ENCODE measurements around the gene AMPD2. TPM values are rescaled to one million over a fixed set of nuclear protein-coding genes. Genes with fewer than 3 reads are reported as not detected.
"Not testable (repeated sequence)": the region's sequence is repeated elsewhere in the genome, so short reads cannot be mapped to it uniquely, and the experiment has no call there.

The AMPD2 gene
- polyA plus RNA-seq, 3 donors, result 46.8 to 65.3 (median 52.0) TPM

DNA sequence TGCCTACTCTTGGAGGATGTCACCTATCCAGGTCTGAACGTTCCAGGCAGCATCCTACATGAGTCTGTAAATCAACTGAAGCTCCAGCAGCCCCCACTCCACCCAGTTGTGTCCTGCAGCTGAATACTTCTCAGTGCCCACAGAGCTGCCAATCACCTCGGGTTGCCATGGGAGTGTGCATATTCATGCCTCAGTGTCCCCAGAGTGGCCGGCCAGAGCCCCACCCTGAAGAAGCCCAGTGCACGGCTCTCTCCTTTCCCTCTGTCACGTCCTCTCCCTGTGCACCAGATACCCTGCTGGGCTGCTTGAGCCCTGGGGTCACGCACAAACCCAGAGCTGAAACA is 20.2 kb downstream of the AMPD2 start:
- no peak for DNase-seq (ENCODE audit: extremely low read depth in 1 of 11, low read depth in 9 of 11, low spot score in 4 of 11)

DNA sequence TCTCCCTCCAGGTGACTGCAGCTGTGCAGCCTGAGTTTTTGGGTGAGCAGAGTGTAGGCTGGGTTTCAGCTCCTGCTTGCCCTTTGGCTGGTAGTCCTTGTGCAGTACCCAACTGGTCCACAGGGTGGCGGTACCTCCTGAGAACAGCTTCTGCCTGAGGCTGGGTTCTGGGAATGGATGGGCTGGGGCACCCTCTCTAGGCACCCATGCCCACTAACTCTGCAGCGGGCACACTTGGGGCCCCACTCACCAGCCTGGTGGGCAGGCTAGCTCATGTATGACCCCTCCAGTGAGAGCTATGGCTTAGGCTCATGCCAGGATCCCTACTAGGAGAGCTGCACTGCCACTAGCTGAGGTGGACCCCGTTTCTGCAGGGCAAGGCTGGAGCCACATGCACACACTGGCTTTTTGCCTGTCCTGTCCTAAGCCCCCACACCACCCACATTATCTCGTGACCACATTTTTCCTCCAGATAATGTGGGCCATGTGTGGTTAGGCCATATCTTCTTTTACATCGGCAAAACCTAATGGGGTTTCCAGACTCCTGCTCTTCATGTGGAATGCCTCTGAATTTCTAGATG is 20.7 kb downstream of the AMPD2 start:
- DNase-seq (ENCODE audit: extremely low read depth in 1 of 11, low read depth in 9 of 11, low spot score in 4 of 11), result peak in 1 of 11 donors; percentile 45

DNA sequence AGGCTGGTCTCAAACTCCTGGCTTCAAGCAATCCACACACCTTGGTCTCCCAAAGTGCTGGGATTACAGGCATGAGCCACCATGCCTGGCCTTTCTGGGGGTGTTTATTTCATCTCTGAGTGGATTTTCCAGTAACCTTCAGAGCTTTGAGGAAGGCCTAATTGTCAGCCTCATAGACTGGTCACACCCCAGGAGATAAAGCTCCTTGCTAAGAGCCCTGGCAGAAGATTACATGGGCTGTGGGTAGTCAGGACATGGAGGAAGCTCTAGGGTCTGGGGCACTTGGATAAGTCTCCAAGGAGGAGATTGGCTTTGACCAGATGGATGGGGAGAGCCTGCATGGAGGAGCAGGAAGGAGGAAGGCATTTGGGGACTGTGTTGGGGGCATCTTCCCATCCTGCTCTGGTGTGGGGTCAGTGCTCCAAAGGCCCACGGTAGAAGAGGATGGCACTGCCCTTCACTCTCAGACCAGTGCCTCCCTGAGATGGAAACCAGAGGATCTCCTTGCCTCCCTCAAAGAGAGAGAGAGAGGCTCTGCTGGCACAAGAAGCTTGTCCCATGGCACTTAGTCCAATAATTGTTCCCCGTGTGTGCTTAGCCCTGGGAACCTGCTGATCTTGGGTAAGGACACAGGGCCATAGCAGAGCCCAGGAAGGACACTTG is 21.6 kb downstream of the AMPD2 start:
- DNase-seq (ENCODE audit: extremely low read depth in 1 of 11, low read depth in 9 of 11, low spot score in 4 of 11), result no peak

DNA sequence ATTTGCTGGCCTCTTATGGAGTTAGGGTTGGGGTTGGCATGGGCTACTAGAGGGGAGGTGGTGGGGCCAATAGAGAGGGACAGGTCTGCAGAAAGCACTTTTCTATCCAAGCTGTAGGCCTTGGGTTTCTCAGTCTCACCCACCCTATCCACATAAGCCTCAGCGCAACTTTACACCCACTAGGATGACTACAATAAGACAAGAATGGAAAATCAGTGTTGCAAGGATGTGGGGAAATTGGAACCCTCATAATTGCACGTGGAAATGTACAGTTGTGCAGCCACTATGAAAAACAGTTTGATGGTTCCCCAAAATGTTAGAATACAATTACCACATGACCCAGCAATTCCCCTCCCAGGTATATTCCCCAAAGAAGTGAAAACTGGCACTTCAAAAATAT is 22.2 kb downstream of the AMPD2 start:
- no peak for DNase-seq (ENCODE audit: extremely low read depth in 1 of 11, low read depth in 9 of 11, low spot score in 4 of 11)

DNA sequence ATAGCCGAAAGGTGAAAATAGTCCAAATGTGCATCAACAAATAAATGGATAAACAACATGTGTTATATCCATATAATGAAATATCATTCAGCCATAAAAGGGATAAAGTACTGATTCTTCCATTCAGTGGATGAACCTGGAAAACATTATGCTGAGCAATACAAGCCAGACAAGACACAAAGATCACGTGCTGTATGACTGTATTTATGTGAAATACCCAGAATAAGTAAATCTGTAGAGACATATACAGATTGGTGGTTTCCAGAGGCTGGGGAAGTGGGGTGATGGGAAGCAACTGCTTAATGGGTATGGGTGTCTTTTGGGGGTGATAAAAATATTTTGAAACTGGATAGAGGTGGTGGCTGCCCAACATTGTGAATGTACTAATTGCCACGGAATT is 23.0 kb downstream of the AMPD2 start:
- DNase-seq (ENCODE audit: extremely low read depth in 1 of 11, low read depth in 9 of 11, low spot score in 4 of 11), result no peak

DNA sequence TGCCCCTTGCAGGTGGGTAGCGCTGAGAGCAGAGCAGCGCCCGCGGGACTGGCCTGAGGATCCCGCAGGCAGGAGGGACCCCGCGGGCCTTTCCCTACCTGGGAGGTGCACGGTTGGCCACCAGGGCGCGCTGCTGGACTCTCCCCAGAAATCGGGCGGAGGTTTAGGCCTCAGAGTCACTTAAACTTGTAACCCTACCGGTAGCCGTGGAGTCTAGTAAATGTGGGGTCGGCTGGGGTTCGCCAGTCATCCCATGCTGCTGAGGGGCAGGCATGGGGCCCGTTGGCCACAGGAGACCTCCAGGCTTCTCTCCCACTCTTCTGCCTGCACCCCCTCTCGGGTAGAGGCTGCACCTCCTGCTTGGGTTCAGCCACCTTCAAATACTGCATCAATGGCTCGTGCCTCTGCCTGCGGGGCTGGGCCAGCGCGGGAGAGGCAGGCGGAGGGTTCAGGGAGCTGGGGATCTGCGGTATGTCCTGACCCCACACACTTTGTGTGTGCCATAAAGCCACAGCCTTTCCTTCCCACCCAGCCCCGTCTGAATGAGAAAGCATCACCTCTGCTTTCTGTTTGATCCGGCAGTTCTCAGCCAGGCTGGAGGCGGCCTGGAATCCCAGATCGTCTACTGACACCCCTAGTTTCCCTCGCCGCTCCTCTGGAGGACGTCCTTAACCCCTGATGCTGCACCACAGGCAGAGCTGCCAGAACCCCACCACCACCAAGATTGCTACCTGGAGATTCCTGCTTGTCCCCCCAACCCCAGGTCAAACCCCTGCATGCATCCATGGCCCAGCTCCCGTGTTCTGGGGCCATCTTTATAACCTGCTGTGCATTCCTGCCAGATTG is 24.0 kb downstream of the AMPD2 start:
- DNase-seq (ENCODE audit: extremely low read depth in 1 of 11, low read depth in 9 of 11, low spot score in 4 of 11), result peak in 2 of 11 donors; percentile 62 to 74

DNA sequence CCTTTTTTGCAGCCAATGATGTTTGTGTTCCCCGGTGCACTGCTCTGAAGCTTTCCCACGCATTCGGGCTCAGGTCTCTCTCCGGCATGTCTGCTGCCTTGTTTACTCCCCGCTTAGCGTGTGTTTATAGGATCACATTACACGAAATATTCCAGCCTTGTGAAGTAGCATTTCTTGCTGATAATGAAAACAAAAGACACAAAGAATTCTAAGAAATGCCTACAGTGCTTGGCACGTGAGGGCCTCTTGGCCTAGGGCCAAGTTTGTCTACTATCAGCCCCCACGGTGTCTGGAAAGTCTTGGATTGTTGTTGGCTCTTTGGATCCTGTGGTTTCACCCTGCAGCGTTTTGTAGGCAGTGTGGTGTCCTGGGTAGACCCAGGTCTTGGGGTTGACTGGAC is 25.0 kb downstream of the AMPD2 start:
- no peak for DNase-seq (ENCODE audit: extremely low read depth in 1 of 11, low read depth in 9 of 11, low spot score in 4 of 11)

DNA sequence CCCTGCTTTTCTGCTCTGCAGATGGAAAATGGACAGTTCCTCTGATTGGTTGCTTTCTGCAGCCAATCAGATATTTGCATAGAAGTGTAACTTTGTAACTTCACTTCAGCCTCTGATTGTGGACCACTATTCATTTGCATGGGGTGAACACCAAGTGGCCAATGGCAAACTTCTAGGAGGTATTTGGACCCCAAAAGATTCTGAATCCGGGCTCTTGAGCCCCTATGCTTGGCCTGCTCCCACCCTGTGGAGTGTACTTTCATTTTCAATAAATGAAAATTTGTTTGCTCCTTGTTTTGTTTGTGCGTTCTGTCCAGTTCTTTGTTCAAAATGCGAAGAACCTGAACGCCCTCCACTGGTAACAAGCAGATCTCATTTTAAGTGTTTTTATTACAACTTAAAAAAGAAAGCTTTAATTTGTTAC is 29.9 kb downstream of the AMPD2 start:
- DNase-seq (ENCODE audit: extremely low read depth in 1 of 11, low read depth in 9 of 11, low spot score in 4 of 11), result peak in 2 of 11 donors; percentile 34 to 38

DNA sequence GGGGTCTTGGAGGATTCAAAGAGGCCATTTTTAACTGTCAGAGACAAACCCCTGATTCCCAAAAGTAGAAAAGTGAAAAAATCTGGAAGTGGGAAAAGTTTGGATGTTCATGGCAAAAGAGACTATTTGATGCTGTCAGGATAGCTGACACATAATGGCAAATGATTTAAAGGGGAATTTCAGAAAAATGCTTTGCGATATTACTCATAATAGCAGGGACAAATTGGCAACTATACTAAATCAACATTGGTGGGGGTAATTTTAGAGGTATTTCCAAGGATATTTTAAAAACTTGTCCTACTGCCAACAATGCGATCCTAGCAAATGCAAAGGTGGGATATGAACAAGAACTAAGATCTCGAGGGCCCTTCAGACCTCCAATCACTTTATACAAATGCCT is 31.0 kb downstream of the AMPD2 start:
- DNase-seq (ENCODE audit: extremely low read depth in 1 of 11, low read depth in 9 of 11, low spot score in 4 of 11), result no peak

DNA sequence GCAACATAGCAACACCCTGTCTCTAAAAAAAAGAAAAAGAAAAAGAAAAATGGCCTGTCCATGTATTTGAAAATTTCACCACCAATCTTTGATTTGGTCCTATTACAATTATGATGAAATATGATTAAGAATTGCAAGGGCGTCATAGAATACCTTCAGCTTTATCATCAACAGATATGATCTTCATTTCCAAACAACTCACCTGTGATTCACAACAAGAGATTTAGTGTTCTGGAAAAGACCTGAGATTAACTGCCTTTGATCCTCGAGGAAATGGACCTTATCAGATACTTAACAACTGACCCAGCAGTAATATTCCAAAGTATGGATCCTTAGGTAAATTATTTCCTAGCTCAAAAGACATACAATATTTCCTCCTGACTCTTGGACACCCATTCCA is 32.8 kb downstream of the AMPD2 start:
- DNase-seq (ENCODE audit: extremely low read depth in 1 of 11, low read depth in 9 of 11, low spot score in 4 of 11), result no peak

DNA sequence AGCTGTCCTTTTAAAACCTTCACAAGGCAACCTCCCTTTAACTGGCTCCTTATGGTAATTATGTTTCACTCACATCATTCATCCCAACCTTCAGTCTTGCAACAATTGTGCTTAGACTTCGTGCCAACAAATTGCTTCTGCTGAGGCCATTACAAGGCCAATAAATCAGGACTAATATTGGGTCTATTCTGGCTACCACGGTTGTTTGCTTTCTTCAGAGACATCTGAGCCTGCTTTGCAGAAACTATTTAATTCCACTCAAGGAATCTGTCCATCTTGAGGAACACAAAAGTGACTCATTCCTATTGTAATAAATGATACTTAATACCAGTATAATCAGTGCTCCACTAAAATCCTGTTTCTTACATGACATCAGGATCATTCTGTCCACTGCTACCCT is 33.7 kb downstream of the AMPD2 start:
- no peak for DNase-seq (ENCODE audit: extremely low read depth in 1 of 11, low read depth in 9 of 11, low spot score in 4 of 11)

DNA sequence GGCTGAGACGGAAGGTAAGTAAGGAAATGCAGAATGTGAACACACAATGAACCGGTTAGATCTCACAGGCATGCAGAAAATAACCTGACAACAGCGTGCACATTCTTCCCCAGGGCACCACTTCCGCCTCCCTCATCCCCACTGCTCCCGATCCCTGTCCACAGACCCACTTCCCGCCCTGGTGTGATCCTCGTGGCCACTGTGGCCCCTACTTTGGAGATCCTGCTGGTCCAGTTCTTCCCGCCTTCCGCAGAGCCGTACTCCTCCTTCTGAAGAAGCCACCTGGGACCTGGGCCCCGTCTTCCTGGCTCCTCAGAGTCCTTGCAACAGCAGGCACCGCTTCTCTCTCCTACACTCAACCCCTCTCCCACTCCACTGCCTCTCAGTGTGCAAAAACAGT is 34.9 kb downstream of the AMPD2 start:
- DNase-seq (ENCODE audit: extremely low read depth in 1 of 11, low read depth in 9 of 11, low spot score in 4 of 11), result no peak

DNA sequence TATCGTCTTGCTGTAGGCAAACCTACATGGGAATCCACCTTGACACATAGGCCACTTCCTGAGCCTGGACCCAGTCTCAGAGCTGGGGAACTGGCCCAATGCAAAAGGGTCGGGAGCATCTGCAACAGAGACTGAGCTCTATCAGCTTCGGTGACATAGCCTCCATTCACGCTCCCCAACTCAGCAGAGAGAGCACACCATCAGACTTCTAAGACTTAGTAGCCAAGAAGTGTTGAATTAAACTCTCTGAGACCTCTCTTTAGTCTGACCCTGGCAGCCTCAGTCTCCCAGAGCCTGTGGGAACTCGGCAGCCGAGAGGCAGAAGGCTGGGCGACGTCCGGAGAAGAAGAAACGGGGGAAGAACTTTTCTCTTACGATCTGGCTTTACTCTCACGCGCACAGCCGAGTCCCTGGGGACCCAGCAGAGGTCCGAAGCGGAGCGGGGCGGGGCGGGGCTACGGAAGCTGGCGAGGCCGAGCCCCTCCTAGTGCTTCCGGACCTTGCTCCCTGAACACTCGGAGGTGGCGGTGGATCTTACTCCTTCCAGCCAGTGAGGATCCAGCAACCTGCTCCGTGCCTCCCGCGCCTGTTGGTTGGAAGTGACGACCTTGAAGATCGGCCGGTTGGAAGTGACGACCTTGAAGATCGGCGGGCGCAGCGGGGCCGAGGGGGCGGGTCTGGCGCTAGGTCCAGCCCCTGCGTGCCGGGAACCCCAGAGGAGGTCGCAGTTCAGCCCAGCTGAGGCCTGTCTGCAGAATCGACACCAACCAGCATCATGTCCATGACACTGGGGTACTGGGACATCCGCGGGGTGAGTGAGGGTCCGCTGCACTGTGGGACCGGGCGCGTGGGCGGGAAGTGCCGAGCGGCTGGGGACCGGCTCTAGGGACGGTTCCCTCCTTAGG is 36.2 kb downstream of the AMPD2 start, which contains the start of gene GSTM4:
Gene GSTM4, plus strand, starts transcription at position 485 of the 905 bp plus-strand sequence. Its CDS starts 291 bp downstream, at position 776.
- DNase-seq (ENCODE audit: extremely low read depth in 1 of 11, low read depth in 9 of 11, low spot score in 4 of 11), result peak in 8 of 11 donors; percentile 53 to 81 (median 74)

DNA sequence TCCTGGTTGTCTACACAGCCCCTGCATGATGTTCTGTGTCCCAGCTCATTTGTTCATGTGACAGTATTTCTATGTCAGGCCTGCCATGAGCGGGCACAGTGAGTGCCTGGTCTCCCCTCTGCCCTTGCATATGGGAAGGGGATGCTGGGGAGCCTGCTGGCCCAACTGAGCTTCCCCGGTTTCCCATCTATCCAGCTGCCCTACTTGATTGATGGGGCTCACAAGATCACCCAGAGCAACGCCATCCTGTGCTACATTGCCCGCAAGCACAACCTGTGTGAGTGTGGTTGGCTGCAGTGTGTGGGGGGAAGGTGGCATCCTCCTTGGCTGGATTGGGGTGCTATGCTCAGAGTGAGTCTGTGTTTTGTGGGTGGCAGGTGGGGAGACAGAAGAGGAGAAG is 37.8 kb downstream of the AMPD2 start:
- DNase-seq (ENCODE audit: extremely low read depth in 1 of 11, low read depth in 9 of 11, low spot score in 4 of 11), result no peak

DNA sequence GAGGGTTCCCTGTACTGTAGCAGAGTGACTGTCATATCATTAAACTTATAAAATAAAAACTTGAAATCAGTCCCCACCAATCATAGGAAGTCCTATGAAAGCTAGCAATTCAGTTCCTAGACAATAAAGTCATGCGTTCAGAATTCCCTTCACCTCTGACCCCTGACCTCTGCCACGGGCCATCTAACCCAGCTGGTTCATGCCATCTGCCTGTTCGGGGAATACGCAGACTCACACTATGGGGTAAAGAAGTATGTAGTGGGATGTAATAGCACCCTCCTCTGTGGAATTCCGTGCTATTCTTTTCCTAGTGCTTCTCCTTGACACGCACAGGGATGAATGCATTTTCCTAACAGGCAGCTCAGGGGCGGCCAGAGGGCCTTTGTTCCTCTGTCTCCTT is 38.3 kb downstream of the AMPD2 start:
- no peak for DNase-seq (ENCODE audit: extremely low read depth in 1 of 11, low read depth in 9 of 11, low spot score in 4 of 11)

DNA sequence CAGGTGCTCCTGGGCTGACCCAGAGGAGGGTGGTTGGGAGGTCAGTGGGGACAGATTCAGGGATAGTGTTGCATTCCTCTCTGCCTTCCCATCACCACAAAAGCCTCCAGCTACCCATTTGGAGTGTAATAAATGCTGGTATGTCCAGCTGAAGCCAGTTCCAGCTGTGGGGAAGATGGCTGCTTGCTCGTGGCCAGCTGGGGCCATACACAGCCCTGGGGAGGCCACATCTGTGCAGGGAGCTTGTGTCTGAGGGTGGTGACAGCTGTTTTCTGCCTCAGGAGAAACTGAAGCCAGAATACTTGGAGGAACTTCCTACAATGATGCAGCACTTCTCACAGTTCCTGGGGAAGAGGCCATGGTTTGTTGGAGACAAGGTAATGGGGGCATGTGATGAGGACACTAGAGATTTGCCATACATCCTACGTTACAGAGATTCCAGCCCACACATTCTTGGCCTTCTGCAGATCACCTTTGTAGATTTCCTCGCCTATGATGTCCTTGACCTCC is 39.0 kb downstream of the AMPD2 start:
- no peak for DNase-seq (ENCODE audit: extremely low read depth in 1 of 11, low read depth in 9 of 11, low spot score in 4 of 11)

DNA sequence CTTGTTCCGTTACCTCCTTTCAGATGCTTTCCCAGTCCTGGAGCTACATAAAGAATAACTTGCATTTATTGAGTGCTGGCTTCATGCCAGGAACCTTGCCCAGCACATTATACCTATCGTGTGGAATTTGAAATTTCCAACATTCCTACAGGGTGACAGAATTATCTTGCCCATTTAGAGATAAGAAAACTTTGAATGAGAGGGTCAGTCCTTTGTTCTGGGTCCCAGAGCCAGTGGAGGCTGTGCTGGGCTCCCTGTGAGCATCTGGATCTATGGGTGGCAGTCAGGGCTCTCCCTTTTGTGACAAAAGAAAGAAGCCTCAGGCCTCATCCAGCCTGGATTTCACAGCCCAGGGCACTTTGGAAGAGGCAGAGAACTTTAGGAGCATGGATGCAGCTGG is 39.5 kb downstream of the AMPD2 start:
- no peak for DNase-seq (ENCODE audit: extremely low read depth in 1 of 11, low read depth in 9 of 11, low spot score in 4 of 11)

DNA sequence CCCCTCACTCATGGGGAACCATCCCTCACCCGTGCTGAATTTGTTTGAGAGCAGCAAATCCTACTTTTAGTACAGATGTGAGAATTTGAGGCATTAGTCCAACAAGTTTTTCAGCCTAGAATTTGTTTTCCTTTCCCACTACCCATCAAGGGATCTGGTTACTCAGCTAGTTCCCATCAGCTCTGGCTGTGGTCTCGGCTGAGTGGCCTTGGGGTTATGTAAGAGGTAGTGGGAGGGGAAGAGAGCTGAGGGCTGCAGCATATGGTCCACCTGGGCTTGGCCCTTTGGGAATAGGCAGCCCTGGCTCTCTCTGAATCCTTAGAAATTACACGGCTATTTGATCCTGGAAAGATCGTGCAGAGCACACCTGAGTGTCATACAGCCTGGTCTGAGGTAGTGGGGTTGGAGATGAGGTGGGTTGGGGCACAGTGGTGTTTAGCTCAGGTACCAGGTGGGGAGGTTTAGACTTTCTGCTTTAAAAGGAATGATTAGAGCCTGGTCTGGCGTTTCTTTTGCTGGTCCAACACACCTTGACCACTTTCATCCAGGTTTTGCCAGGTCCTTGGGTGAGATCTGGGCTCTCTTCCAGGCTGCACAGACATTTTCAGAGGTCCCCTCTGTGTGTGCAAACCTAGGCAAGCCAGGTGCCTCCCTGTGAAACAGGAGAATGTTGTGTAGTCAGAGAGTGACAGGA is 40.5 kb downstream of the AMPD2 start:
- peak in 8 of 11 donors; percentile 42 to 84 (median 70) for DNase-seq (ENCODE audit: extremely low read depth in 1 of 11, low read depth in 9 of 11, low spot score in 4 of 11)

DNA sequence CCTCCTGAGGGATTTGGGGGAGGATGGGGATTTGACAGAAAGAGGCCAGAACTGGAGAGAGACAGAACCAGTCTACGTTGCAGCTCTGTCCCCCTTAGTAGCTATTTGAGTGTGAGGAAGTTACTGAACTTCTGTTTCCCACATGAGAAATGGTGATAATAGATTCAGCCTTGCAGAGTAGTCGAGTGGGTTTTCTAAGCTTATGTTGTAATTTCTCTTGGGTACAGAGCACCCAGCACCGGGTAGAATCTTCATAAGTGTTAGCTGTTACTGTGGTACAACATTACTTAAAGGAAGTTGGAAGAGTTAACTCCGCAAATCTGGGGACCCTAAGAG is 41.0 kb downstream of the AMPD2 start:
- DNase-seq (ENCODE audit: extremely low read depth in 1 of 11, low read depth in 9 of 11, low spot score in 4 of 11), result not testable (repeated sequence)
